Vagina (tissue), 2 donors: ENCODE results near the gene UGT1A3.

Experiments used
- POLR2A ChIP-seq, 2 donors: fragments of 450-650 bp; IDR thresholded peaks; one replicate each; pipeline ENCODE4 v1.6.1; 2017; ENCODE audit warnings: antibody characterized with exemption in 2 of 2, mild to moderate bottlenecking in 2 of 2, moderate library complexity in 2 of 2
- POLR2AphosphoS5 ChIP-seq, 2 donors: sonication (generic); formaldehyde crosslinking; IDR thresholded peaks; one replicate each; pipeline ENCODE4 v1.9.0; 2017; ENCODE audit warnings: antibody characterized with exemption in 2 of 2, mild to moderate bottlenecking in 2 of 2, low read depth in 1 of 2; ENCODE audit not compliant: insufficient read depth in 1 of 2
- TF ChIP-seq, protein P1 (sequence below), 3 experiments: fragments of 450-650 bp in 2 of 3; fragments of 200-600 bp in 1 of 3; sonication (generic) in 1 of 3; IDR thresholded peaks; one replicate each; pipeline ENCODE4 v1.5.1; 2017 to 2019; ENCODE audit warnings: antibody characterized with exemption in 3 of 3, mild to moderate bottlenecking in 2 of 3, moderate library complexity in 2 of 3

DNA sequence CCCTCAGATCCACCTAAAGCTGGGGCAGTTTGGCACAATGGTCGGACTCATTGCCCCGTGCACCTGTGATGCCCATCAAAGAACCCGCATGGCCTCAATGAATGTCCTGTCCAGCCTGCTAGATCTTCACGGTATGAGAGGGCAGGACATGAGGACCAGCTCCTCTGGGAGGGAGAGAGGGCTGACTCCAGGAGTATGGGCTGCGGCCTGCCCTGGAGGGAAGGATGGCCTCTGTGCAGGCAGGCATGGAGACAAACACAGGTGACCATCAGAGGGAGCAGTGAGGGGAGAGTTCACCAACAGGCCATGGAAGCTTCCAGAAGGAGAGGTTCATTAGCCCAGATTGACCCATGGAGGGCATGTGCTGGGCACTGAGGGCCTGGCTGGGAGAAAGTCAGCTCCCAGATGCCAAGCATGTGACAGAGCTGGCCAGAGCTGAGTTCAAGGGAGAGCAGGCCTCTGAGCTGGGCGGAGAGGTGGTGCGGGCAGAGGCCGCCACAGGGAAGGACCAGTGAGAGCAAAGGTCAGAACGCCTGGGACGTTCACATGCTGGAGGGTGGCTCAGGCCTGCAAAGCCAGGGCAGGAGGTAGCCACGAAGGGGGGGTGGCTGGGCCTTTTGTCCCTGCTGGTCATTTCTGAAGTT lies 89.3 kb downstream of the UGT1A3 start:
- TF ChIP-seq POLR2A (IDR thresholded peaks at IDR 0.05): no peak
- TF ChIP-seq, protein P1, sequence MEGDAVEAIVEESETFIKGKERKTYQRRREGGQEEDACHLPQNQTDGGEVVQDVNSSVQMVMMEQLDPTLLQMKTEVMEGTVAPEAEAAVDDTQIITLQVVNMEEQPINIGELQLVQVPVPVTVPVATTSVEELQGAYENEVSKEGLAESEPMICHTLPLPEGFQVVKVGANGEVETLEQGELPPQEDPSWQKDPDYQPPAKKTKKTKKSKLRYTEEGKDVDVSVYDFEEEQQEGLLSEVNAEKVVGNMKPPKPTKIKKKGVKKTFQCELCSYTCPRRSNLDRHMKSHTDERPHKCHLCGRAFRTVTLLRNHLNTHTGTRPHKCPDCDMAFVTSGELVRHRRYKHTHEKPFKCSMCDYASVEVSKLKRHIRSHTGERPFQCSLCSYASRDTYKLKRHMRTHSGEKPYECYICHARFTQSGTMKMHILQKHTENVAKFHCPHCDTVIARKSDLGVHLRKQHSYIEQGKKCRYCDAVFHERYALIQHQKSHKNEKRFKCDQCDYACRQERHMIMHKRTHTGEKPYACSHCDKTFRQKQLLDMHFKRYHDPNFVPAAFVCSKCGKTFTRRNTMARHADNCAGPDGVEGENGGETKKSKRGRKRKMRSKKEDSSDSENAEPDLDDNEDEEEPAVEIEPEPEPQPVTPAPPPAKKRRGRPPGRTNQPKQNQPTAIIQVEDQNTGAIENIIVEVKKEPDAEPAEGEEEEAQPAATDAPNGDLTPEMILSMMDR (IDR thresholded peaks at IDR 0.05): no peak
- TF ChIP-seq POLR2AphosphoS5 (IDR thresholded peaks at IDR 0.05; ENCODE audit: insufficient read depth in 1 of 2, low read depth in 1 of 2): no peak
